Activated naive CD4-positive, alpha-beta T cell treated with Interleukin-2 at 50 U/mL for 16 hours (primary cell): ENCODE results near the gene MAP2K3.

Experiments
- DNase-seq: peaks from one replicate; pipeline ENCODE4 v3.0.0-alpha.2; 2020

MAP2K3 gene

GRCh38 chr17:21354796-21355385, 70.4 kb downstream of the MAP2K3 start:
- no peak for DNase-seq

DNA sequence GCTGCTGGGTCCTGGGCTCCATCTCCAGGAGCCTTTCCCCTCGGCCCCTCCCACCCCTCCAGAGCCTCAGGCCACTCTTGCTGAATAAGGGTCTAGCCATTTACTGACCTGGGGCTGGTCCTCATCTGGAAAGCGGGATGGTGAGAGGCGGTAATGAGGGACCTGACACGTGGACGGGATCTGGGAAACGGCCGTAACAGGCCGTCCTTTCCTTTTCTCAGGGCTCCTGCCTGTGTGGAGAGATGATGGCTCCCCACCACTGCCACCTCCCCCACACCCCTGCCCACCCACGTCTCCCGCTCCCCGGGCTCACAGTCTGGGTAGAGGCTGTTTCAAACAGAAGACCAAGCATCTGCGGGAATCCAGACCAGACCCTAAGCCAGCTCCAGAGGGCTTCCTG, 71.1 kb downstream of the MAP2K3 start:
- DNase-seq, result no peak

- DNase-seq, result no peak
These were observed 72.1 kb downstream of the MAP2K3 start for GRCh38 chr17:21356537-21357127.

DNA sequence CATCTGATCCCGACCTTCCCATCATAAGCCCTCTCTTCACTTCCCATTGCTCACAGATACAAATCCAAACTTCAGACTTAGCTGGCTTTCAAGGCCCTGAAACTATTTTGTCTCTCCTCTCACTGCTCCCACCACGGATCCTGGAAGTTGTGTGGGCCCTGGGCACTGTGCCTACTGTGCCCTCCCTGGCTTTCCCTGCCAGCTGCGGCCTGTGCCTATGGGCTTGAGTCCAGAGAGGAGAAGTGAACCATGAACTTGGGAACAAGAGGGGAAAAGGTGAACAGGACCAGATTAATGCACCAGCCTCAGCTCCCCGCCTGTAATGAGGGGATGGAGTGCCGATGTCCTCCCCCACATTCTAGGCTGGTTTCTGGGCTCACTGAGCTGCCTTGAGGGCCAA, 72.8 kb downstream of the MAP2K3 start:
- DNase-seq, result no peak

- DNase-seq, result no peak
These were observed 73.5 kb downstream of the MAP2K3 start for GRCh38 chr17:21357696-21358656.

DNA sequence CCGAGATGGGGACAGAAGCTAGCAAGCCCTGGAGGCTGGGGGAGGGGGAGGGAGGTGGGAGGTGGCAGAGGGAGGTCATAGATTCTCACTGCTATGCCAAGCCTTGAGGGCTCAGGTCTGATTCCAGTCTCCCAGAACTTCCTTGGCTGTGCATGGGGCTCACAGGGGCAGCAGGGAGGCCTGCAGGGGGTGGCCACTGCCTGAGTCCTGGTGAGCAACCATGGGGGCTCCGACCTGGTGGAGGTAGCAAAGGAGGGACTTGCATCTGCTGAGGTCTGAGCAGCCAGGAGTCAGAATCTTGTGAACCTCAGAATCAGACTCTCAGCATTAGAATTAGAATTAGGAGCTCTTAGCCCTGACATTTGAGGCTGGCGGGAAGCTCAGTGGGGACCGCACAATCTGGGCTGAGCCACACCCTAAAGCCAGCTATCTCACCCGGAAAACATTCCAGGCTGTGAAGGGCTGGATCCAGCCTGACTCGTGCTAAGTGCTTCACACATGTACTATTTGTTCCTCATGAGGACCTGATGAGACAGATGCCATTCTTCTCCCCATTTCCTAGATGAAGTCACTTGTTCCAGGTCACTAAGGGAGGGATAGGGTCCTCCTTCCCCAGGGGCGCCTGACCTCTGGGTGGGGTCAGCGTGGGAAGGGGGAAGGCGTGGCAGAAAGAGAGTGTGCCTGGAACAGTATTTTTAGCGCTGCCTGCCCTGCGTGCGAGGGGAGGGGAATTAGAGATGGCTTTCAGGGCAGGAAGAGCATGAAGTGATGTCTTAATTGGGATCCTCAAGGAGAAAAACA, 74.4 kb downstream of the MAP2K3 start:
- no peak for DNase-seq

DNA sequence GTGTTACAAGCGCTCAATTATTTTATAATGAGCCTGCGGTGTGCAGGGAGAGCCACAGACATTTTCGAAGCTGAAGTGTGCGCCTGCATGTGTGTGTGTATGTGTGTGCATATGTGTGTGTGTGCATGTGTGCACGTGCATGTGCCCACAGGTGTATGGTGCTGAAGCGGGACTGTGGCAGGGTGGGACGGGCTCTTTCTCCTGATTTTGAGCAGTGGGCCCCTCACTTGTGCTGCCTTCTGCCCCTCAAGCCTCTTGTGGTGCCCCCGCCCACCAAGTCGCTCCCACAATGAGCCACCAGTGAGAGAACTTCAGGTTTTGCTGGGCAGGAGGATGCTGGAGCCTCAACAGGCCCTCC, 75.0 kb downstream of the MAP2K3 start:
- no peak for DNase-seq

- DNase-seq, result no peak
These were observed 75.5 kb downstream of the MAP2K3 start for GRCh38 chr17:21360048-21360447.

DNA sequence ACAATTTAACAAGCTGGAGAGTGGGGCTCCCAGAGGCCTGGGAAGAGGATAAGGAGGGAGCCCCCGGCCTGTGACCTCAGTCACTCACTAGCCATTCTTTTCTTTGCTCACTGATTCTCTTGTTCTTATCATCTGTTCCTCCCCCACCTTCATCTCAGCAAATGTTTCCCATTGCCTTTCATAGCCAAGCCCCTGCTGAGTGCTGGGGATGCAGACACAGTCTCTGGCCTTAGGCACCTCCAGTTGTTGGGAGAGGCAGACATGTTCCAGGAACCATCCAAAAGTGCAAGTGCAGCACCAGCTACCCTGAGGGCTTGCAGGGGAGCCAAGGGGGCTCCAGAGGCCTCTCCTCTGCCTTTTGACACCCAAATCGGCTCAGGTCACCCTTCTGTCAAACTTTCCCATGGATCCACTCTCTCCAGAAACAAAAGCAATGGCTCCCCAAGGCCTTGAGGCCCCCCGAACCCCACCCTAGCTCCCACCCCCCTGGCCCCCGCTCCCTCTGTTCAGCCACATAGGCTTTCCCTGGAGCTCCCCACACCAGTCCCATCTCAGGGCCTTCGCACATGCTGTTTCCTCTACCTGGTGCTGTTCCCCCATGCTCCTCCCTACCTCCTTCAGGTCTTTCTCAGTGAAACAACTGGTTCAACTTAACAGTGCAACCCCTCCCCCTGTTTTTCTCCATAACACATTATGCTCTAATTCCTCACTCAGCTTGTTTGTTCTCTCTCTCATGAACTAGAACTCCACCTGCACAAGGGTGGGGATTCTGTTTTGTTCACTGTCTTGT, 76.7 kb downstream of the MAP2K3 start:
- no peak for DNase-seq

GRCh38 chr17:21362331-21362931, 77.9 kb downstream of the MAP2K3 start:
- DNase-seq, result no peak

DNA sequence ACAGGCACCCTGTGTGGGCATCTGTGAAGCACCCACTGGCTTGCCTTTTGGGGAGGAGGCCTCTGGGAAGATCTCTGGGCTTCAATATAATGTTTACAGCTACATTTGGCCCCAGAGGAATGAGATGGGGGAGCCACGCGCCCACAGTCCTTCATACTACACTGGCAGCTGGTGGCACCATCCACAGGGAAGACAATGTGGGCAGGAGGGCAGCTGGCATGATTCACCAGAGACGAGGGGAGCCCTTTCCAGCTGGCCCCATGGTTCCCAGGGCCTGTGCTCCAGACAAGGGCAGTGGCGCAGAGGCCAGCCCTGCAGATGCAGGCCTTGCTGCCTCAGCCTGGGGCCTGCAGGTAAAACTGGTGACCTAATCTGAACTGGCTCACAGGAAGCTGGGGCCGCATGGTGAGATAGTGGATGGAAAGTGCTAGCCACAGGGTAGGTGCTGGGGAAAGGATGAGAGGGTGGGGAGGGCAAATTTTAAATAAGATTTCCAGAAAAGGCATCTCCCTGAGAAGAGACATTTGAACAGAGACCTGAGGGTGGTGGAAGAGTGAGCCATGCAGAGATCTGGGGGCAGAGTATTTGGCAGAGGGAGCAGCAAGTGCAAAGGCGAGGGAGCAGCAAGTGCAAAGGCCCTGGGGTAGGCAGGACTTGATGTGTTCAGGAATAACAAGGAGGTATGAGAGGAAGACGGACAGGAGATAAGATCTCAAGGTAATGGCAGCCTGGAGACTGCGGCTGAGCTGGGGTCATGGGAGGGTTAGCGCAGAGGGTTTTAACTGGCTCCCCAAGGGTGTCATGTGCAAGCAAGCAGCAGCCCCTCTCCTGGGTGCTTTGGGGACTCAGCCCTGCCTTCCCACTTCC, 79.5 kb downstream of the MAP2K3 start:
- no peak for DNase-seq
